Ascending aorta (tissue), 2 donors: ENCODE data around the gene RIMS4. TPM values are rescaled to one million over a fixed set of nuclear protein-coding genes. Genes with fewer than 3 reads are reported as not detected.

Experiments
- DNase-seq, 2 donors: peaks; one replicate each; pipeline ENCODE4 v3.0.0-alpha.2; 2019; ENCODE audit warnings: low spot score in 2 of 2
- H3K27ac ChIP-seq, 2 donors: fragments of 200-600 bp; sonication (generic); one replicate each; pipeline ENCODE4 v1.5.1; 2016 to 2017; ENCODE audit warnings: mild to moderate bottlenecking in 1 of 2
- H3K27me3 ChIP-seq: fragments of 200-600 bp; sonication (generic); one replicate; pipeline ENCODE4 v1.5.1; 2017
- H3K36me3 ChIP-seq, 2 donors: fragments of 200-600 bp; sonication (generic); one replicate each; pipeline ENCODE4 v1.5.1; 2016
- H3K4me1 ChIP-seq, 2 donors: fragments of 200-600 bp; sonication (generic); one replicate each; pipeline ENCODE4 v1.5.1; 2016 to 2017; ENCODE audit warnings: mild to moderate bottlenecking in 1 of 2
- H3K4me3 ChIP-seq, 2 donors: fragments of 200-600 bp; sonication (generic); one replicate each; pipeline ENCODE4 v1.5.1; 2016 to 2017; ENCODE audit warnings: mild to moderate bottlenecking in 1 of 2
- H3K9me3 ChIP-seq, 2 donors: fragments of 200-600 bp; sonication (generic); one replicate each; pipeline ENCODE4 v1.5.1; 2016
- CTCF ChIP-seq, 3 experiments: fragments of 200-600 bp in 2 of 3; fragments of 450-650 bp in 1 of 3; sonication (generic) in 2 of 3; IDR thresholded peaks; one replicate each; pipeline ENCODE4 v1.5.1; 2016 to 2019; ENCODE audit warnings: antibody characterized with exemption in 3 of 3, mild to moderate bottlenecking in 1 of 3, moderate library complexity in 1 of 3
- intact Hi-C: fragments of 100-400 bp; cut with DNase I; formaldehyde crosslinking; loops from one replicate; pipeline ENCODE4 v1.15.1; 2023
- total RNA-seq: library from RNA; depleted of rRNA; stranded (reverse); fragments of >200 nt; gene quantifications from one replicate; pipeline ENCODE4 v1.1.0, GENCODE V29; 2016

The RIMS4 gene
- total RNA-seq, 1 donor from 2014 or later: 4.0 TPM

DNA sequence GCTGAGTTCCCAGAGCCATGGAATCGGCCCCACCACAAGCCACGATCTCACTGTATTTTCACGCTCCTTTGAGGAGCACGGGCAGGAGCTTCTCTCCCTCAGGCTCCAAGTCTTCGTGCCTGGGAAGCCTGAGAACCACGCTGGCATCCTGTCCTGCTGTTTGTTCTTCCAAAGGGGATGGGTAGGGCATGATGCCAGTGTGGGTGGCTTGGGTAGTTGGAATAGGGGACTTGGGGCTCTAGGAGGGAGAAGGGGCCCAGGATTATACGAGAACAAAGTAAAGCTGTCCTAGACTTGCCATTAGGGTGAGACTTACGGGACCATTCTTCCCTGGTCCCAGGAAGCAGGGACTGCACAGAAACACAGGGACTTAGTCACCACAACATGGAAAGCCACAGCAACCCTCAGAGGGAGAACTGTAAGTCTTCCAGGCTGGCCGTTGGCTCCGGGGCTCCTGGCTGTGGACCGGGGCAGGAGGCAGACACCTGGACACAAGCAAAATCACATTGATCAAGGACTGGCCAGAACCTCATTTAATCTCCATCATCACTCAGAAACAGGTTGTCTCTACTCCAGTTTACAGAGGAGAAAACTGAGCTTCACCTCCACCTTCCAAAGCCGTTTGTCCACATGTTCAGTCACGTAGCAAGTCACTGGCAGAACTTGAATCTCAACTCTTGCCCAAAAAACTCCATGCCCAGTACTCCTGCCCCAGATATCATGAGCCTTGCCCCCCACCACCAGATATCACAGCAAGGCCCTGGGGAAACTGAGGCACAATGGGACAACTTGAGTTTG is 93.8 kb downstream of the RIMS4 start:
- no peaks in the 10 kb centered on the region for H3K36me3 ChIP-seq
- peak overlapping the region; percentile 31 to 59 for H3K4me3 ChIP-seq
- no peak for DNase-seq
- peaks cover 30 to 55% of the 10 kb centered on the region in 2 donors for H3K4me1 ChIP-seq
- H3K27ac ChIP-seq: peak overlapping the region; percentile 82 to 86
- no peaks in the 10 kb centered on the region for H3K9me3 ChIP-seq
- TF ChIP-seq CTCF (IDR thresholded peaks at IDR 0.05): no peak
- intact Hi-C loops: no loop called here
- no peaks in the 10 kb centered on the region for H3K27me3 ChIP-seq

GRCh38 chr20:44715499-44716308 is 94.6 kb downstream of the RIMS4 start:
- Histone ChIP-seq H3K9me3 (no peaks in the 10 kb centered on the region), H3K36me3 (no peaks in the 10 kb centered on the region), H3K27ac (peak overlapping the region; percentile 82 to 86), H3K4me1 (peaks cover 27 to 54% of the 10 kb centered on the region in 2 donors), H3K4me3 (peak overlapping the region; percentile 34 to 59), H3K27me3 (no peaks in the 10 kb centered on the region)
- DNase-seq: no peak
- intact Hi-C loops: no loop called here
- TF ChIP-seq CTCF (IDR thresholded peaks at IDR 0.05): no peak

DNA sequence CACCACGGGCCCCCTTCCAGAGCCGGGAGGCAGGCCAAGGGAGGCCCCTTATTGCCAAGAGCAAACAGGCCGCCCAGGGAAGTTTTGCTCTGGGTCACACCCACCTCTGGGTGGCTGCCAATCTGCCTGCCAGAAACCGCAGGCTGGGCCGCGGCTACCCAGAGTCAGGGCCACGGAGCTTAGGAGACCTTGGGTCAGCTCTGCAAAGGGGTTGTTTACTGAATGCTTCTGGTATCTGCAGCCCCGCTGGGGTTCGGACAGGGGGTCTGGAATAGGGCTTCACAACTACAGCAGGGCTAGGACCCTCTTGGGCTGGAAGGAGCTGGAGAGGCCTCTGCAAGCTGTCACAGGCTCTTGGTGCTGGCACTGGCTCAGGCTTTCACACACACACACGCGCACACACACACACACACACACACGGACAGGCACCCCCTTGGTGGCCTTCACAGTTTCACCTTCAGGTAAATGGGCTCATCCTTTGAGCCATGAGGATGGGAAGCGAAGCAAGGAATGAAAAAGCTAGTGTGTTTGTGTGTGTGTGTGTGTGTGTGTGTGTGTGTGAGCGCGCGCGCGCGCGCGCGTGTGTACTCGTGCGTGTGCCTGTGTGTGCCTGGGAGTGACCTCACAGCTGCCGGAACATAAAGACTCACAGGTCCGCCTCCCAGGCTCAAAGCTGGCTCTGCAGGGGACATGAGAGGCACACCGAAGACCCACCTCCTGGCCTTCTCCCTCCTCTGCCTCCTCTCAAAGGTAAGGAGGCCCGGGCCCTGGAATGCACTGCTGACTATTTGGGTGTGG is 95.4 kb downstream of the RIMS4 start, which contains the start of gene CCN5:
CCN5 (plus strand) TSS at position 669 of the 798 bp plus-strand sequence; CDS start at position 691, 22 bp downstream.
- no peak for TF ChIP-seq CTCF (IDR thresholded peaks at IDR 0.05)
- Histone ChIP-seq H3K4me1 (peaks cover 22 to 46% of the 10 kb centered on the region in 2 donors), H3K27ac (peak within 1 kb of the TSS; percentile 82 to 86)

DNA sequence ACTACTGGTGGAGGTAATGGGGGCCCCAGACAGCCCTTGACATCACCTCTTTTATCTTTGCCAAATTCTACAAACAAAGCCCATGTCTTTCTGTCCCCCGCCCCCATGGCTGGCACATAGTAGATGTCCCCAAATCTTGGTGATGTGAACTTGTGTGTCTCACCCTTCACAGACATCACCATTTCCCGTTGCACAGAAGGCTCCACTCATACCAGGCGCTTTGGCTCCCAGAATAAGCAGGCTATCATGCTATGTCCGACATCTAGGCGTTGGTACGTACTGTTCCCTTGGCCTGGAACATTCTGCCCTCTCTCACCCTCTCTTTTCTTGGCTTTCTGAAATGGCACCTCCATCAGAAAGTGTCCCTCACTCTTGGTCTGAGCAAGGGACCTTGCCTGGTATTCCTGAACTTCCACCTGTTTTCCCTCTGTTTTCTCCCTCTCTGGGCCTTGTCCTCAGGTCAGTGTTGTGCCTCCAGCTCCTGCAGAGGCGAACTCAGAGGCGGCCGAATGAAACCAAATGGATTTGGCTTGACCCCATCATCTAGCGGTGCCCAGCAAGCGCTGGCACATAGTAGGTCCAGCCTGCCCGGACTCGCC is 96.1 kb downstream of the RIMS4 start:
- intact Hi-C loops: loop anchor here (1.0 kb wide), 1 partner anchor 8 kb away; no protein-coding TSS in a partner anchor
- DNase-seq: peak in 1 of 2 donors; percentile 85

More for the DNA sequence above, 95.4 kb downstream of the RIMS4 start, which contains the start of gene CCN5:
- H3K36me3 ChIP-seq: no peaks in the 10 kb centered on the region
- peak in 1 of 2 donors; percentile 92 for DNase-seq
- no peaks in the 10 kb centered on the region for H3K27me3 ChIP-seq
- no peaks in the 10 kb centered on the region for H3K9me3 ChIP-seq
- intact Hi-C loops: loop anchor here (1.0 kb wide), 1 partner anchor 9 kb away; no protein-coding TSS in a partner anchor
- peak within 1 kb of the TSS; percentile 34 to 59 for H3K4me3 ChIP-seq

More for the DNA sequence above, 96.1 kb downstream of the RIMS4 start:
- peak overlapping the region; percentile 82 to 86 for H3K27ac ChIP-seq
- H3K4me1 ChIP-seq: peaks cover 17 to 39% of the 10 kb centered on the region in 2 donors
- H3K36me3 ChIP-seq: no peaks in the 10 kb centered on the region
- no peaks in the 10 kb centered on the region for H3K9me3 ChIP-seq
- no peaks in the 10 kb centered on the region for H3K27me3 ChIP-seq
- H3K4me3 ChIP-seq: peak overlapping the region; percentile 34 to 59
- TF ChIP-seq CTCF (IDR thresholded peaks at IDR 0.05): no peak
